ENCODE data around the gene OSBP2. TPM values are rescaled to one million over a fixed set of nuclear protein-coding genes. Genes with fewer than 3 reads are reported as not detected.
A peak's percentile ranks its signal among the peaks of the same experiment; 100 is the strongest.

OSBP2 gene
- total RNA-seq, 1 donor from 2014 or later = 15.8 TPM

DNA sequence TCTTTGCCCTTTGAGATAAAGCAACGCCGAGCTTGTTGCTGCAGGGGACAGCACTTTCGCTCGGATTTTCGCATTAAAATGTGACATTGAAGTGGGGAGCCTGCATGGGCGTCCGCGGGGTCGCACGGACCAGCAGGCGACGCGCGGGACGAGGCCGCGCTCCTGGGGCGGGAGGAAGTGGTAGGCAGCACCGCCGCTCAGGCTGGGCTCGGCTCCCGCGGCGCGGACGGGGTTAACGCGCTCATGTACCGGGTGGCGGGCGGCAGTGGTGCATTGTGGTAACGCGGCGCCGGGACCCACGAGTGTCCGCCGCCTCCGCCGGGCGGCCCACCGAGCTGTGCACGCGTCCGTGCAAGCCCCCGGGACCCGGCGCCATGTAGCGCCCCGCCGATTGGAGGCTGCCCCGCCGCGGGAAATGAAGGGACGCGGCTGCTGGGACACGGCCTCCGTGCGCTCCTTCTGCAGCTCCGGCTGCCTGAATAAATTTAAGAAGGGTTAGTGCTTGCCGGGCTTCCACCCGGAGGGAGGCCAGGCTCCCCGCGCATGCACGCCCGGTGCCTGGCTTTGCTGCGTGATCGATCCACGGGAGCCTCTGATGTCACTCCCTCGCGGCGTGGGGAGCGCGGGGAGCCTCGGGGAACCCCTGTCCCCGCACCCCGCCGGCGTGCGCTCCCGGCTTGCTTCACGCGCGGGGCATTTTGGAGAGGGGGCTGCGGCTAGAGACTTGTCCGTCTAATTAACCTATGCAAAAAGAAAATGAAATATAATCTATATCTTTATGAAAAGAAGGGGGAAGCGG, 127.7 kb downstream of the OSBP2 start:
- Mint-ChIP-seq H3K27ac (no peak overlapping the region), H3K36me3 (no peaks in the 10 kb centered on the region), H3K9me3 (no peaks in the 10 kb centered on the region), H3K4me1 (peaks cover 2% of the 10 kb centered on the region), H3K4me3 (peak overlapping the region; percentile 40), H3K27me3 (ENCODE audit: low read depth) (peaks cover 86% of the 10 kb centered on the region)
- no peak for DNase-seq (ENCODE audit: low spot score in 2 of 2, unreplicated experiment in 2 of 2)
- TF ChIP-seq, protein P1, sequence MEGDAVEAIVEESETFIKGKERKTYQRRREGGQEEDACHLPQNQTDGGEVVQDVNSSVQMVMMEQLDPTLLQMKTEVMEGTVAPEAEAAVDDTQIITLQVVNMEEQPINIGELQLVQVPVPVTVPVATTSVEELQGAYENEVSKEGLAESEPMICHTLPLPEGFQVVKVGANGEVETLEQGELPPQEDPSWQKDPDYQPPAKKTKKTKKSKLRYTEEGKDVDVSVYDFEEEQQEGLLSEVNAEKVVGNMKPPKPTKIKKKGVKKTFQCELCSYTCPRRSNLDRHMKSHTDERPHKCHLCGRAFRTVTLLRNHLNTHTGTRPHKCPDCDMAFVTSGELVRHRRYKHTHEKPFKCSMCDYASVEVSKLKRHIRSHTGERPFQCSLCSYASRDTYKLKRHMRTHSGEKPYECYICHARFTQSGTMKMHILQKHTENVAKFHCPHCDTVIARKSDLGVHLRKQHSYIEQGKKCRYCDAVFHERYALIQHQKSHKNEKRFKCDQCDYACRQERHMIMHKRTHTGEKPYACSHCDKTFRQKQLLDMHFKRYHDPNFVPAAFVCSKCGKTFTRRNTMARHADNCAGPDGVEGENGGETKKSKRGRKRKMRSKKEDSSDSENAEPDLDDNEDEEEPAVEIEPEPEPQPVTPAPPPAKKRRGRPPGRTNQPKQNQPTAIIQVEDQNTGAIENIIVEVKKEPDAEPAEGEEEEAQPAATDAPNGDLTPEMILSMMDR (IDR thresholded peaks at IDR 0.05; ENCODE audit: unreplicated experiment) = no peak

DNA sequence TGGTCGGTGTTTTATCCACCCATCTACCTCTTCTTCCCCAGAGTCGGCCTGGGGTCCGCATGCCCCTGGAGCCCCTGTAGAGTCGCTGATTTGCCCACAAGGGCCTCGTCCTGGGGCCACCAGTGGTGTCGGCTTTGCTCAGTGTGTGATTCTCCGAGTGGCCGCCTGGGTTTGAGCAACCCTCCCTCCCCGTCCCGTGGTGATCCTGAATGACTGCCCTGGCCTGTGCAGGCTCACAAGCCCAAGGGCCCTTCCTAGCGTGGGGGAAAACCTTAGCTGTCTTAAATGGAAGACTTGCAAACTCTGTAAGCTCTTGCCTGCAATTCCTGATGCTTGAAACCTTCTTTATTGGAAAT, 128.3 kb downstream of the OSBP2 start:
- H3K27me3 Mint-ChIP-seq (ENCODE audit: low read depth) = peaks cover 91% of the 10 kb centered on the region
- H3K4me1 Mint-ChIP-seq = peaks cover 2% of the 10 kb centered on the region
- H3K27ac Mint-ChIP-seq = no peak overlapping the region
- no peaks in the 10 kb centered on the region for H3K36me3 Mint-ChIP-seq
- H3K4me3 Mint-ChIP-seq = peak overlapping the region; percentile 22
- no peaks in the 10 kb centered on the region for H3K9me3 Mint-ChIP-seq
- no peak for DNase-seq (ENCODE audit: low spot score in 2 of 2, unreplicated experiment in 2 of 2)
- TF ChIP-seq, protein P1 (IDR thresholded peaks at IDR 0.05; ENCODE audit: unreplicated experiment) = no peak

DNA sequence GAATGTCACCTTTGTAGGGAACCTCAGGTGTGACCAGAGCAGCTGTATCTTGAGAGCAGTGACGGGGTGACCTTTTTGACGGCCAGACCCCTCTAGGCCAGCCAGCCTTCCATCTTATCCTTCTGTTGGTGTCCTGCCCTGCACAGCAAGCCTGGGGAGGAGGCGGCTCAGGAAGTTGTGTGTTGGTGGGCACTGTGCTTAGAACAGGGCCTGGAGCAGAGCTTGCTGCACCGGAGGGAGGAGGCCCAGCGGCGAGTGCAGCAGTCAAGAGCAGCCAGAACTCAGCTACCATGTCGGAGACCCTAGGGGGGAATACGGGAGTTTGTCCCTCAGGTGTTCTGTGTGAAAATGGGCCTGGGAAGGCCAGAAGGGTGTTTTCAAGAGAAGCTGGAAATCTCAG, 129.4 kb downstream of the OSBP2 start:
- no peaks in the 10 kb centered on the region for H3K9me3 Mint-ChIP-seq
- DNase-seq (ENCODE audit: low spot score in 2 of 2, unreplicated experiment in 2 of 2) = no peak
- no peaks in the 10 kb centered on the region for H3K36me3 Mint-ChIP-seq
- H3K4me1 Mint-ChIP-seq = peaks cover 2% of the 10 kb centered on the region
- H3K27ac Mint-ChIP-seq = no peak overlapping the region
- H3K27me3 Mint-ChIP-seq (ENCODE audit: low read depth) = peaks cover 92% of the 10 kb centered on the region
- TF ChIP-seq, protein P1 (IDR thresholded peaks at IDR 0.05; ENCODE audit: unreplicated experiment) = no peak
- H3K4me3 Mint-ChIP-seq = no peak overlapping the region

DNA sequence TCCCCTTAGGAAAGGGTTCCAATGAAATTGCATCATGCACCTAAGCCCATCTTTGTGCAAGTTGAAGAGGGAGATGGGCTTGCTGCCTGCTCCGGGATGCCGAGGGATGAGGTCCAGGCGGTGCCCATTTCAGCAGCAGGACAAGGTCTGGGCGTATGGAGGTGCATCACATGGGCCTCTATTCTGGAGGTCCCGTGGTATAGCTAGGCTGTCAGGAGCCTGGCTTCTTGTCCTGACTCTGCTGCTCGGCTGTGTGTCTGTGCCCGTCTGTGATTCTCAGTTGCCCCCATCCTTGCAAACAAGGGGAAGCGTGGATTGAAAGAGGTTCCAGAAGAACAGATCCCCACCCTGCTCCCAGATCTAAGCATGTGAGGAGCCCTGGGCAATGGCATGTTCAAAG, 130.0 kb downstream of the OSBP2 start:
- Mint-ChIP-seq H3K4me1 (peaks cover 2% of the 10 kb centered on the region), H3K36me3 (no peaks in the 10 kb centered on the region), H3K4me3 (no peak overlapping the region), H3K27me3 (ENCODE audit: low read depth) (peaks cover 86% of the 10 kb centered on the region), H3K27ac (no peak overlapping the region), H3K9me3 (no peaks in the 10 kb centered on the region)
- TF ChIP-seq, protein P1 (IDR thresholded peaks at IDR 0.05; ENCODE audit: unreplicated experiment) = no peak
- no peak for DNase-seq (ENCODE audit: low spot score in 2 of 2, unreplicated experiment in 2 of 2)

DNA sequence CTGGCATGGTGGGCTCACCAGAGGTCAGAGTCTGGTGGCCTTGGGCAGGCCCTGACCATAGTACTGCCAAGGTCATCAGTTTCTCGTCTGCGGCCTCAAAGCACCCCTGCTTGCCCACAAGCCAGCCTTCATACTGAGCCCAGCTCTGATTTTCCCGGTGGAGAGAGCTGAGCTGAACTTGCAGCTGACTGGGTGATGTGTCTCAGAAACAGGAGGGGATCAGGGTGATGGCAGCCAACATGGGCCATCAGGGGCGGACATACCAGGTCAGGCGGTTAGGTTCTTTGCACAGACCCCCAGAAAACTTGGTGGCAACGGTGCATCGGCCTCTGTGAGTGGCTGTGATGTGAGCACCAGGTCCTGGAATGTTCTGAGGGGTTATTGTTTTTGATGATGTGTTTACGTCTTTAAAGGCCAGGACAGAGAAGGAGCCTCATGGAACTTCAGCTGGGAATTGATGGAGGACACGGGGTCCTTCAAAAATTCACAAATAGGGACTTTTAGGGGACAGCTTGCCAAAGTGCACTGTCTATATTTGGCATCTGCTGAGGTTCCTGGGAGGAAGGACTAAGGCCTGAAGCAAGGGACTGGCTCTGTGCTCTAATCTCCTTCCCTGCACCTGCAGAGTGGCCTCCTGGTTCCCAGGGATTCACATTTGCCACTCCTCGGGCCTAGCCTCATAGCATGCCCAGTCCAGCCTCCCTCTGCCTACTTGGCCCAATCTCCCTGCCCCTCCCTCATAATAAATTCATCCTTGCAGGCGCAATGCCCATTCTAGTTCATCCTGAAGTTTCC, 131.2 kb downstream of the OSBP2 start:
- DNase-seq (ENCODE audit: low spot score in 2 of 2, unreplicated experiment in 2 of 2) = no peak
- no peak overlapping the region for H3K27ac Mint-ChIP-seq
- H3K27me3 Mint-ChIP-seq (ENCODE audit: low read depth) = peaks cover 86% of the 10 kb centered on the region
- peaks cover 2% of the 10 kb centered on the region for H3K4me1 Mint-ChIP-seq
- H3K9me3 Mint-ChIP-seq = no peaks in the 10 kb centered on the region
- no peaks in the 10 kb centered on the region for H3K36me3 Mint-ChIP-seq
- no peak overlapping the region for H3K4me3 Mint-ChIP-seq
- TF ChIP-seq, protein P1 (IDR thresholded peaks at IDR 0.05; ENCODE audit: unreplicated experiment) = no peak
